NCI-H128 (cell line): ENCODE measurements around the gene FHOD1.

Experiments used
- DNase-seq: peaks from one replicate; lab custom pipeline; 2025; ENCODE audit not compliant: unreplicated experiment; lab: John Stamatoyannopoulos, UW

The FHOD1 gene

GRCh38 chr16:67193536-67193935 lies 53.7 kb downstream of the FHOD1 start:
- DNase-seq, result no peak

DNA sequence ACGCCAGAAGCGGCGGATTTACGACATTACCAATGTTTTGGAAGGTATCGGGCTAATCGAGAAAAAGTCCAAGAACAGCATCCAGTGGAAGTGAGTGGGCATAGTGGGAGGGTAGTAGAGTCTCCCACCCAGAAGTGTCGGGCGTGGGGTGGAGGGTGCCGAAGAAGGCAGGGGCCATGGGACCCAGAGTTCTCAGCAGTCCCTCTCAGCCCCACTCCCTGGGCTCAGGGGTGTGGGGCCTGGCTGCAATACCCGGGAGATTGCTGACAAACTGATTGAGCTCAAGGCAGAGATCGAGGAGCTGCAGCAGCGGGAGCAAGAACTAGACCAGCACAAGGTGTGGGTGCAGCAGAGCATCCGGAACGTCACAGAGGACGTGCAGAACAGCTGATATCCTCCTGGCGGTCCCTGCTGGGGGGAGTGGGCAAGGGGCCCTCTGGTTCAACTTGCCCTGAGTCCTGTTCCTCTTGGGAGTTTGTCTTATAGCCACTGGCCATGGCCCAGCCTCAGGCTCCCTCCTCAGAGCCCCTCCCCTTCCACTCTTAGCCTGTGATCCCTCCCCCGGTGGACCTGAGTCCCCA lies 54.4 kb downstream of the FHOD1 start:
- DNase-seq, result no peak

- DNase-seq, result peak; percentile 43
These were observed 55.1 kb downstream of the FHOD1 start, which contains the start of gene E2F4 for GRCh38 chr16:67191995-67192681. TSS of gene E2F4 (plus strand) at chr16:67192155. CDS start at chr16:67192228, 73 bp downstream.

- DNase-seq, result no peak
These were observed 55.8 kb downstream of the FHOD1 start for GRCh38 chr16:67191411-67191994.

- DNase-seq, result no peak
These were observed 56.6 kb downstream of the FHOD1 start for GRCh38 chr16:67190448-67191399.

GRCh38 chr16:67190041-67190440 lies 57.2 kb downstream of the FHOD1 start, which contains the start of gene EXOC3L1:
TSS of gene EXOC3L1 (minus strand) at chr16:67190136. CDS start at chr16:67189676, 460 bp downstream.
- no peak for DNase-seq

GRCh38 chr16:67188798-67189197 lies 58.5 kb downstream of the FHOD1 start:
- DNase-seq, result no peak

DNA sequence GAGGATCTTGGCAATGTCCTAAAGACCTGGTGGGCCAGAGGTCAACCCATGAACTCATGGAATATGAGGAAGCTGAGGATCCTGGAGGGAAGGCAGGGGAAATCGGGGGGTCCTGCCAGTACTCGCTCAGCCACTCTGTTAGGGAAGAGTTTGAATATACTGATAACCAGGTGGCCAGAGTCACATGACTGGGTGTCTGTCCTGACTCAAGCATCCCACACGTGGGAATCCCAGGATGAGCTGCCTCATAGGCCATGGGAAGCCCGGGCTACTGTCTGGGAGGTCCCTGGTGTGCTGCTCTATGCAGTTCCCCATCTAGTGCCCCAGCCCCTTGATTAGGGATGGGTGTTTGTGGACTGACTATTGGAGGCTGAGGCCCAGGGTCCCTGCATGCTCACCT lies 59.0 kb downstream of the FHOD1 start:
- DNase-seq, result no peak

GRCh38 chr16:67187175-67187890 lies 59.9 kb downstream of the FHOD1 start:
- DNase-seq, result no peak

DNA sequence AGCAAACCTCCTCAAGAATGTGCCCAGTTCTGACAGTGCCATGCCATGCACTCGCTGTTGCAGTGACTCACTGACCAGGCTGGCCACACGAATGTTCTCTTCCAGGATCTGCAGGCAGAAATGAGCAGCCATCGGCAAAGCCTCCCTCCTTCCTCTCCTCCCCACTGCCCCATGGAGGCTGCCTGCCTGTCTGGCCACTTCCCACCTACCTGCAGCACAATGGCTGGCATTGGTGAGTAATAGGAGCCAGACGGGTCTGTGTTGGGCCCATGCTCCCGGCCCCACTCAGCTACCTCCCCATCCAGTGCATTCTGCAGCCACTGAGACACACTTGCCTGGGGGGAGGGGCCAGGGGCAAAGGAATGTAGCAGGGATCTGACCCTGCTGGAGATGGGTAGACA lies 60.7 kb downstream of the FHOD1 start:
- no peak for DNase-seq

DNA sequence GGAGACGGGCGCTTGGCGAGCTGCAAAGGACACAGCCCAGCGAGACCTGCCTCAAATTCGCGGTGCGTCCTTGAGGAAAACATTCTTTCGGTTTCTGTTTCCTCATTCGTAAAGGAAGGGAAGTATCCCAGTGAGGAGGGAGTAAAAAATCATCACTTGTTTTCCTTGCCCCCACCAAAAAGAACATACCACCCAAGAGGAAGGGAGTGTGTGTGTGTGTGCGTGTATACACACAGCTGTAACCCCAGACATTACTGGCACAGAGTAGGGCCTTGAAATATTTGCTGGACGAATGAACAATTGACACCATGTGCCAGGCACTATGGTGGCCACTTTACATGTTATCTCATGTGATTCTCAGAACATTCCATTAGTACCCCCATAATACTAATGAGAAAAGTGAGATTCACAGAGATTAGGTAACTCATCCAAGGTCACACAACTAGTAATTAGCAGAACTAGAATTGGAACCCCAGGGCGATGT lies 61.6 kb downstream of the FHOD1 start:
- no peak for DNase-seq

DNA sequence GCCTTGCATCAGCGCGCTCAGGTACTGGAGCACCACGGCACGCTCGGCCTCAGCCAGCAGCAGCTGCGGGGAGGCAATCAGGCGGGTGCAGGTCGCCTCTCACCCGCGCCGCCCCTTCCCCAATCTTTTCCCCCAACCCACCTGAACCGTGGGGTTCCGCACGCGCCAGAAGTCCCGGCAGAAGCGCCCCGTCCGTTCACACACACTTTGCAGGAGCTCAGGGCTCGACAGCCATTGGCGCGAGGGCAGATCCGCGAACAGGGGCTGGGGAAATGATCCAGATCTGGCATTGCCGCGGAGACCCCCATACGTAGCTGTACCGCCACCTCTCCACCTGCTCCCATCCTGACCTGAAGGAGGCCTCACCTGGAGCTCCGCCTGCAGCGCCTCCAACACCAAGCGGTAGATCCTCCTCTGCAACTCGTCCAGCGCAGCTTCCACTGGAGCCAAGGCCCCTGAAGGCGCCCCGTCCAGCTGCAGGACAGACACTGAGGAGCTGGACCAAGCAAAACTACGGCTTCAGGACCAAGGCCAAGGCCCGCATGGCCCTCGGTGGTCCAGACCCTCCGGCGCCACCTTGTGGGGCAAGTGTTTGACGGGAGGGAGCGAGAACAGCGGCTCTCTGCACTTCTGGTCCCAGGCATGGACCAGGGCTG lies 62.2 kb downstream of the FHOD1 start:
- peak; percentile 34 for DNase-seq

DNA sequence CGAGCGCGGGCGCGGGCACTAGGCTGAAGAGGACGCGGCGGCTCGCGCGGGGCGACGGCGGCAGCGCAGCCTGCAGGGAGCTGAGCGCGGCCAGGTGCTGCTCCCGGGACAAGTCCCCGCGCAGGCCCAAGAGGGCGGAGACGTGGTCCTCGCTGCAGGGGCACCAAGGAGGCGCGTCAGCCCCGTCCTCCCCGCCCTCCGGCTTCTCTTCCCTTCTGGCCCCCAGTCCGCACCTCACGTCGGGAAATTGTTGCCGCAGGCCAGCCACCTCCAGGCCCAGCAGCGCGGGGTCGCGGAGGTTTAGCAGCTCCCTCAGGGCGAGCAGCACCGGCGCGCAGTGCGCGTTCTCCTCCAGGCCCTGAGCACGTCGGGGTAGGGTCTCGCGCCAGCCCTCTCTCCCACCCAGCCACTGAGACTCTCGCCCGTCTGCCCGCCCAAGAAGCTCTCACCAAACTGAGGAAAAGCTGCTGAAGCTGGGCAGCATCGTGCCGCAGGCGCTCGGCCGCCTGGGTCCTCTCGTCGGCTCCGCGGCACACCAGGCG lies 62.8 kb downstream of the FHOD1 start:
- DNase-seq, result peak; percentile 33

- DNase-seq, result peak; percentile 79
These were observed 63.4 kb downstream of the FHOD1 start, which contains the start of gene MATCAP1 for GRCh38 chr16:67183627-67184452. TSS of gene MATCAP1 (minus strand) at chr16:67183963. CDS start at chr16:67180610, 3,353 bp downstream.

DNA sequence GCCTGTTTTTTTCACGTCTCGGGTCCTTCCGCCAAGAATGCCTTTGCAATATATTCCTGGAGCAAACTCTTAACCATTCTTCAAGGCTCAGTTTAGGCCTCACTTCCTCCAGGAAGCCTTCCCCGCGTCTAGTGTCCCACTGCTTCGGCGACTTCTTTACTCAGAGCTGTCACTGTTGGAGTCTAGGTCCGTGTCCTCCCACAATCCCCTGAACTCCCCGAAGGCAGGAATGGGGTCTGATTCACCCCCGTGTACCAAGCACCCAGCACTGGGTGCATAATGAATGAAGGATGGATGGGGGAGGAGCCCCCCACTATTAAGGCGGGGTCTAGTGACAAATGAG lies 64.0 kb downstream of the FHOD1 start:
- no peak for DNase-seq

- no peak for DNase-seq
These were observed 65.0 kb downstream of the FHOD1 start for GRCh38 chr16:67182288-67182687.

DNA sequence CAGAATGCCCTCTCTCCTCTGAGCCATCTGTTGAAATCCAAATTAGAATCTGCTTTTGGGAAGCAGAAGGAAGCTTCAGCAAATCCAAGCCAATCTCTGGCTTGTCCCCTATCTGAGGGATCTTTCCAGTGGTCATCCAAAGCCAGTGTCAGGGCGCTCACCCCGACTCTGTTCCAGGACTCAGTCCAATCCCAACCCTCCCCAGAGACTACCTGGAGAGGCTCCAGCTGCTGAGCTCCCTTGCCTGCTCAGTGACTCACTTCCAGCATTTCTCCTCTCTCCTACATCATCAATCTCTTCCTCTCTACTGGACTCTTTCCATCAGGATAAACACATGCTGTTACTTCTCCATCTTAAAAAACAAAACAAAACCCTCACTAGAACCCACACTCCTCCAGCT lies 65.9 kb downstream of the FHOD1 start:
- no peak for DNase-seq

GRCh38 chr16:67180166-67180565 lies 67.1 kb downstream of the FHOD1 start:
- DNase-seq, result no peak
